Left hindlimb (tissue), 1 donor: ENCODE data around the gene TATDN2.

Experiments used
- DNase-seq: peaks from one replicate; pipeline ENCODE4 v3.0.0-alpha.2; 2018

The TATDN2 gene

DNA sequence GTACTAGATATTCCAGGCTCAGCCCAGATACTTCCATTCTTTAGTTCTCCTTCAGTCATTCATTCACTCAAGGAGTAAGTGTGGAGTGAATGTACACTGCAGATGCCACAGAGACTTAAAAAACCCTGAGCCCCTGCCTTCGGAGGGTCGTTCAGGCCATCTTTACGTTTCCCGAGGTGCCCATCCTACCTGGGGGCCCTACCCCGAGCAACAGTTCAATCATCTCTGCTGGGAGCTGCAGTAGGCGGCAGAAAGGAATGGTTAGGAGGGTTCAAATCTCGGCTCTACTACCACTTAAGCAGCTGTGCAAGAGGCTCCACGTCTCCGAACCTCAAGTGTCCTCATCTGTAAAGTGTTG is 72.0 kb downstream of the TATDN2 start:
- no peak for DNase-seq

DNA sequence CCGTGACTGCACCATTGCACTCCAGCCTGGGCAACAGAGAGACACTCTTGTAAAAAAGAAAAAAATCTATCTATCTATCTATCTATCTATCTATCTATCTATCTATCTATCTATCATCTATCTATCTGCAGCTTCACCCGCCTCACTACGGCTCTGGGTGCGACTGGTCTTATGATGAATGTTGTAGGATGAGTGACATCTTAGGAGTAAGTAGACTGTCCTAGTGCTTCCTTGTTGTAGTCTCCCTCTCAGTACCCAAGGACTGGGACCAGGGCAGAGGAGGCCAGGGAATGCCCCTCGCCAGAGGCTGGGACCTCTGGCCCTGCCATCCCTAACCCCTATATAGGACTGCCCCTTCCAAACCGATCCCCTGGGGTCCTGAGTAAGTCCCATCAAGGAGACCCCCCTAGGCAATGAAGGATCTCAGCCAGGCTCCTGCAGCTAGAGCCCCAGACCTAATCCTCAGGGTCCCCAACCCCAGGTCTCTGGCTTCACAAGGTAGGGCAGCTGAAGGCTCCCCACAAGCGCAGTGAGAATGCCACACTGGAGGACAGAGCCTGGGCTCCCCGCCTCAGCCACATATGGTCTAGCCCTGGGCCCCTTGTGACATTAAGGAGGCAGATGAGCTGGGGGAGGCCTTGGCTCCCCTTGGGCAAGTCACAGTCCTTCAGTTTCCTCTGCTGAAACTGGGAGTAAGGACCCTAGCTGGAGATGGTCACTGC is 73.5 kb downstream of the TATDN2 start:
- no peak for DNase-seq

DNA sequence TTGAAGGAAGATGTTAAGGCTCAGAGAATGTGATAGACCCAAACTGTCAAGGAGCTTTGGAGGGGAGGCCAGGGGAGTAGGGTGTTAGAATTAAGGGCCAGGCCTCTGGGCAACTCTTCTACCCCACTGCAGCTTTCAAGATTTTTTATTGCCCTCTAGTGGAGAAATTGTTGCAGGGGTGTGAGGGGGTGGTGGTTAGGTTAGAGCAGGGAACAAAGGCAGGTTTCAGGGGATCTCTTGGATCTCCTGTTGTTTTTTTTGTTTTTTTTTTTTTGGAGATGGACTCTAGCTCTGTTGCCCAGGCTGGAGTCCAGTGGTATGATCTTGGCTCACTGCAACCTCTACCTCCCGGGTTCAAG is 74.1 kb downstream of the TATDN2 start:
- no peak for DNase-seq

DNA sequence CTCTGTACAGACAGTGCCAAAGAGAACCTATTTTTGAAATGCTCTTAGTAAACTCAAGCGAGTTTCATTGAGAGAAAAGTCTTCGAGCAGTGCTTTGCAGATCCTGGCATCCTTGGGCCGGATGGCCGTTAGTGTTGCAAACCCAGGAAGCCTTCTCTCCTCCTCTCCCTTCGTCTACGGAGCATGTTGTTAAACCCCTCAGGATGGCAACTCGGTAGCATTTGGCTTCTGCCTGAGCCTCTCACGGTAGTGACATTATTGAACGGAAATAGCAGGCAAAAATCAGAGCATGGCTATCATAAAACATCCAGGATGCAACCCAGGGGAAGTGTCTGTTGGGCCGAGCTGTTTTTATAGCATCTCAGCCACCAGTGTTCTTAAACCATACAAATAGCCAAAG is 79.3 kb downstream of the TATDN2 start:
- DNase-seq = no peak

DNA sequence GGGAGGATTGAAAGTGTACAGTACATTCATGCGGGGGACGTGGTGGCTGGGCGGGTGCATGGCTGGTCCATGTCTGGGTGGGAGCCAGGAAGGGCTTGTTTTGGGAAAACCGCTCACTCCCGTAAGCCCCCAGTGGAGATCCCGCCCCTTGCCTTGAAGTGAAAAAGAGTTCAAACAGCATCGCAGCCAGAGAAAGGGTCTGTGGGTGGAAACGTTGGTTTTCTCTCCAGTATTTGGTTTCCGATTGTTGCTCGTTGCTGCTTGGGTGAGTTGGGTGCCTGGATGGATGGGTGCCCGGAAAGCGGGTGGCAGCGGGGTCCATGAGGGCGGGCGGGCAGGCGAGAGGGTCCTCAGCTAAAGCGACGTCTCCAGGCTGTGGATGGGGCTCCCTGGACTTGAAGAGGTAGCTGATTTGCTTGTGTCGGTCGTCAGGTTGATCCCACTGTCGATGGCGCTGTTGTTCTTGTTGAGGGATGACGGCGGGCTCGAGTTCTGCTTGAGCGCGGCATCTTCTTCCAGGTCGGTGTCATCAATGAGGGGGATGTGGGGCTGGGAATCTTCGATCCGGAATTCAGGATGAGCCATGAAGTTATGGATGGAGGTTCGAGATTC is 80.3 kb downstream of the TATDN2 start:
- DNase-seq = no peak

DNA sequence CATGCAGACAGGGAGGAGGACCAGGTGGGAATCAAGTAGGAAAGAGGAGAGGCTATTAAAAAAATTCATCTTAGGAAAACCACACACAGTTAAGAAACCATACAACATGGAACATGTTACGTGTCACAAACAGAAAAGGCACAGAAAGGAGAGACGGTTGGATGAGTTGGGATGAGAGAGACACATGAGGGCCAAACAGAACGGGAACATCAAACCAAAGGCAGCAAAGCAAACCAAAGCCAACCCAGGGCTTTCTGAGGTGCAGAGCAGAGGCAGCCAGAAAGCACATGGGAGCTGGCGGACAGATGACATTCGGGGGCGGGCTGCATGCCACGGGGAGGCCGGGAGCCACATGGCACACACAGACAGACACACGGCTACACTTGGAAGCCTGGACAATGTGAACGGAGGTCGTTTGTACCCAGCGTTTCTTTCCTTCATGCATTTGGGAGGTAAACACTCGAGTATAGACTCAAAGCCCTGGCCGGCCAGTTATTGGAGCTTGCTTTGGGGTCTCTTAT is 81.3 kb downstream of the TATDN2 start:
- DNase-seq = no peak

DNA sequence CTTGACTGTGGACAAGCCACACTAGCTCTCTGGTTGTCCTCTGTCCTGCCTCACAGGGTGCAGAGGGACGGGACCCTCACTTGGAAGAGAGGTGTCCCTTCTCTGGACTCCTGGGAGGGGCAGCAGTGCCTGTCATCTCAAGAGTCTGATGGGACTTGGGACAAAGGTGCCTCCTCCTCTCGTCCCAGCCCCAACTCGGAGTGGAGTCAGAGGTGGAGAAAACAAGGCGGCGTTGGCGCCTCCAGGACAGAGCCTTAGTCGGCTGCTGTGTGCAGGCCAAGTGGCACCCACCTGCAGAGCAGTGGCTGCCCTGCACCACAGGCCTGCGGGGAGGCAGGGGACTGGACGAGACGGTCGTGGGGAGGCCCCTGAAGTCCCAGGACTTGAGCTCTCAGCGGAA is 82.1 kb downstream of the TATDN2 start:
- DNase-seq = no peak
